ENCODE measurements around the gene ZNF175. TPM values are rescaled to one million over a fixed set of nuclear protein-coding genes. Genes with fewer than 3 reads are reported as not detected.

Gene ZNF175
- total RNA-seq, 4 donors from 2014 or later: 2.1 to 5.0 (median 2.6) TPM

DNA sequence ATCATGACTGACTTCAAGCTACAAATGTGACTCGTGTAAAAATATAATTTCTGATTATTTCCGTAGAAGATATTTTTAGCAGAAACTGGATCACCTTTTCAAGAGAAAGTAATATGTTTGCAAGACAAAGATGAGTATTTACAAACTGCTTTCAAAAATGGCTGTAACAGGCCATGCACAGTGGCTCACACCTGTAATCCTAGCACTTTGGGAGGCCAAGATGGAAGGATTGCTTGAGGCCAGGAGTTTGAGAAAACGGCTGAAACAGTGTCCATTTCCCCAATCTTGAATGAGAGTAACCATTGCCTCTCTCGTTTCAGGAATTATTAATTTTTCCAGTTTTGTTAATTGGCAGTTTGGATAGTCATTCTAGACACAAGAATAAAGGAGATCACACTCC, 3.5 kb upstream of the ZNF175 start:
- in situ Hi-C loops (cut with MboI; ENCODE audit: low sequenced_read_pairs in 4 of 4): no loop called here
- peaks cover 0 to 15% (median 0%) of the 10 kb centered on the region in 3 donors for H3K27me3 ChIP-seq
- H3K27ac ChIP-seq: no peak overlapping the region
- DNase-seq: no peak
- no peak for ATAC-seq
- no peak for TF ChIP-seq POLR2A (IDR thresholded peaks at IDR 0.05)
- TF ChIP-seq, protein P1, sequence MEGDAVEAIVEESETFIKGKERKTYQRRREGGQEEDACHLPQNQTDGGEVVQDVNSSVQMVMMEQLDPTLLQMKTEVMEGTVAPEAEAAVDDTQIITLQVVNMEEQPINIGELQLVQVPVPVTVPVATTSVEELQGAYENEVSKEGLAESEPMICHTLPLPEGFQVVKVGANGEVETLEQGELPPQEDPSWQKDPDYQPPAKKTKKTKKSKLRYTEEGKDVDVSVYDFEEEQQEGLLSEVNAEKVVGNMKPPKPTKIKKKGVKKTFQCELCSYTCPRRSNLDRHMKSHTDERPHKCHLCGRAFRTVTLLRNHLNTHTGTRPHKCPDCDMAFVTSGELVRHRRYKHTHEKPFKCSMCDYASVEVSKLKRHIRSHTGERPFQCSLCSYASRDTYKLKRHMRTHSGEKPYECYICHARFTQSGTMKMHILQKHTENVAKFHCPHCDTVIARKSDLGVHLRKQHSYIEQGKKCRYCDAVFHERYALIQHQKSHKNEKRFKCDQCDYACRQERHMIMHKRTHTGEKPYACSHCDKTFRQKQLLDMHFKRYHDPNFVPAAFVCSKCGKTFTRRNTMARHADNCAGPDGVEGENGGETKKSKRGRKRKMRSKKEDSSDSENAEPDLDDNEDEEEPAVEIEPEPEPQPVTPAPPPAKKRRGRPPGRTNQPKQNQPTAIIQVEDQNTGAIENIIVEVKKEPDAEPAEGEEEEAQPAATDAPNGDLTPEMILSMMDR (IDR thresholded peaks at IDR 0.05 in 4 of 5, conservative IDR thresholded peaks at IDR 0.05 in 1 of 5): no peak
- H3K9me3 ChIP-seq: no peaks in the 10 kb centered on the region
- H3K4me1 ChIP-seq: peaks cover 11 to 12% of the 10 kb centered on the region in 2 donors
- H3K4me3 ChIP-seq: no peak overlapping the region
- intact Hi-C loops (cut with DNase I; ENCODE audit: low total_unique reads): no loop called here
- no peaks in the 10 kb centered on the region for H3K36me3 ChIP-seq

DNA sequence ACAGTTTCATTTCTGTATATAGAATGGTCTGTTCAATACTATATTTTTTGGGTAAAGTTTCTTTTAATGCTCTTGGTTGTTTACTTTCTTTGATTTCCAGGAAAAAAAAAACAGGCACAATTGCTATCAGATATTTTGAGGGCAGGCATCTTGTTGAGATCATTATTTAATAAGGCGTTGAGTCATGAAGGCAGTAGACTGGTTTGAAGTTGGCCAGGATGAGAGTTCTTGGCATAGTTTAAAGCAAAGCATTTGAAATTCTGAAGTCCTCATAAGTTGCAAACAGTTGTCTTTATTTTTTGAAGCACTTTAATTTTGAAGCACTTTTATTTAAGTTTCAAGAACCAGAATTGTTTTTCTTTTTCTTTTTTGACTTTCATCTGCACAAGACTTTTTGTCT, 2.6 kb upstream of the ZNF175 start:
- DNase-seq: no peak
- Histone ChIP-seq H3K4me1 (peaks cover 13% of the 10 kb centered on the region in 2 donors), H3K27me3 (peaks cover 0 to 15% (median 0%) of the 10 kb centered on the region in 3 donors), H3K36me3 (peaks cover 0 to 7% of the 10 kb centered on the region in 2 donors), H3K27ac (no peak overlapping the region), H3K9me3 (no peaks in the 10 kb centered on the region), H3K4me3 (no peak overlapping the region)
- in situ Hi-C loops (cut with MboI; ENCODE audit: low sequenced_read_pairs in 4 of 4) (no loop called here), intact Hi-C loops (cut with DNase I; ENCODE audit: low total_unique reads) (loop anchor here (1.0 kb wide), 1 partner anchor 89 kb away; no protein-coding TSS in a partner anchor)
- ATAC-seq: no peak
- no peak for TF ChIP-seq POLR2A (IDR thresholded peaks at IDR 0.05)
- TF ChIP-seq, protein P1 (IDR thresholded peaks at IDR 0.05 in 4 of 5, conservative IDR thresholded peaks at IDR 0.05 in 1 of 5): no peak

DNA sequence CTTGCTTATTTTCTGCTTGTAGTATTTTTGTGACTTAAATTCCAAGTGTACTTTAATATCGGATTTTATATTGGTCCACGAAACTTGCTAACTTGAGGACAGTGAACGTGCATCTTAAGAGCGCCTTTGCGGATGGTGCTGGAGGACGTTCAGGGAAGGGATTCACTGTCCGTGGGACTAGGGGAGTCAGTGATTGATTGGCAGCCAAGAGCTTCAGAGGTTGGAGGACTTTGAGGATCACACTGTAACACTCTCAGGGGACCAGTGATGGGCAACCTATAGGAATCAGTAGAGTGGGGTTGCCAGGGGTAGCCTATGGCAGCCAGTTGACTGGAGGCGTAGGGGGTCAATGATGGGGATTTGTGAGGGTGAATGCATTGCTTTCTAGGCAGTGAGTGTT, 516 bp downstream of the ZNF175 start:
- H3K9me3 ChIP-seq: no peaks in the 10 kb centered on the region
- no peak for DNase-seq
- peak overlapping the region; percentile 66 to 94 (median 82) for H3K4me3 ChIP-seq
- no peak for ATAC-seq
- H3K27ac ChIP-seq: peak overlapping the region; percentile 77 to 86 (median 82)
- H3K36me3 ChIP-seq: peaks cover 0 to 31% of the 10 kb centered on the region in 2 donors
- peaks cover 0 to 11% (median 0%) of the 10 kb centered on the region in 3 donors for H3K27me3 ChIP-seq
- in situ Hi-C loops (cut with MboI; ENCODE audit: low sequenced_read_pairs in 4 of 4): no loop called here
- intact Hi-C loops (cut with DNase I; ENCODE audit: low total_unique reads): loop anchor here (1.0 to 10.0 kb wide), 5 partner anchors 23 to 463 kb away; partner anchors contain the start of genes C19orf84, CTU1 and ZNF649
- H3K4me1 ChIP-seq: peaks cover 13% of the 10 kb centered on the region in 2 donors
- TF ChIP-seq, protein P1 (IDR thresholded peaks at IDR 0.05 in 4 of 5, conservative IDR thresholded peaks at IDR 0.05 in 1 of 5): no peak
- no peak for TF ChIP-seq POLR2A (IDR thresholded peaks at IDR 0.05)

GRCh38 chr19:51572410-51572809, 1.3 kb downstream of the ZNF175 start:
- TF ChIP-seq, protein P1 (IDR thresholded peaks at IDR 0.05 in 4 of 5, conservative IDR thresholded peaks at IDR 0.05 in 1 of 5): no peak
- TF ChIP-seq POLR2A (IDR thresholded peaks at IDR 0.05): no peak
- Histone ChIP-seq H3K27me3 (peaks cover 0 to 11% (median 0%) of the 10 kb centered on the region in 3 donors), H3K27ac (no peak overlapping the region), H3K9me3 (no peaks in the 10 kb centered on the region), H3K4me3 (peak overlapping the region; percentile 66 to 94 (median 82)), H3K4me1 (peaks cover 13% of the 10 kb centered on the region in 2 donors), H3K36me3 (peaks cover 0 to 34% of the 10 kb centered on the region in 2 donors)
- DNase-seq (no peak), ATAC-seq (no peak)
- in situ Hi-C loops (cut with MboI; ENCODE audit: low sequenced_read_pairs in 4 of 4) (no loop called here), intact Hi-C loops (cut with DNase I; ENCODE audit: low total_unique reads) (loop anchor here (5.0 to 10.0 kb wide), 3 partner anchors 180 to 332 kb away; partner anchors contain the start of genes C19orf84 and ZNF649)

All from gastrocnemius medialis (tissue), 4 donors.